Activated CD4-positive, alpha-beta T cell treated with anti-CD3 and anti-CD28 coated beads for 36 hours (primary cell): ENCODE results near the gene BMI1. TPM values are rescaled to one million over a fixed set of nuclear protein-coding genes. Genes with fewer than 3 reads are reported as not detected.
A peak's percentile ranks its signal among the peaks of the same experiment; 100 is the strongest.

ENCODE experiments used
- ATAC-seq: fragments of 200-7000 bp; cut with Tn5 transposase; one replicate; pipeline ENCODE4 v1.10.0; 2021; ENCODE audit warnings: mild to moderate bottlenecking, moderate library complexity
- CTCF ChIA-PET: fragments of 350-600 bp; sonication (Branson Sonifier 250); formaldehyde crosslinking; loops from one replicate; lab custom pipeline; 2021; ENCODE audit warnings: antibody characterized with exemption; lab: Charles Lee
- POLR2A ChIA-PET: fragments of 350-600 bp; sonication (Branson Sonifier 250); formaldehyde crosslinking; loops from one replicate; lab custom pipeline; 2021; ENCODE audit warnings: antibody characterized with exemption, inconsistent platforms; lab: Charles Lee
- DNase-seq: peaks from one replicate; pipeline ENCODE4 v3.0.0-alpha.2; 2020
- H3K27ac Mint-ChIP-seq: one replicate; pipeline ENCODE4 v1.8.0; 2021; ENCODE audit warnings: mixed read lengths
- H3K27me3 Mint-ChIP-seq: one replicate; pipeline ENCODE4 v1.8.0; 2021; ENCODE audit warnings: mixed read lengths
- H3K36me3 Mint-ChIP-seq: one replicate; pipeline ENCODE4 v1.8.0; 2021; ENCODE audit warnings: low read depth, mixed read lengths
- H3K4me1 Mint-ChIP-seq: one replicate; pipeline ENCODE4 v1.8.0; 2021; ENCODE audit warnings: mixed read lengths
- H3K4me3 Mint-ChIP-seq: one replicate; pipeline ENCODE4 v1.8.0; 2021; ENCODE audit warnings: mild to moderate bottlenecking, moderate library complexity, mixed read lengths
- H3K9me3 Mint-ChIP-seq: one replicate; pipeline ENCODE4 v1.8.0; 2021; ENCODE audit warnings: low read depth, mixed read lengths
- intact Hi-C, 2 experiments: fragments of 100-400 bp; cut with DNase I in 1 of 2; cut with micrococcal nuclease in 1 of 2; formaldehyde crosslinking; loops; one replicate each; pipeline versions ENCODE4 v1.14.2 to v1.15.1; 2022 to 2024; cut with DNase I, micrococcal nuclease
- total RNA-seq, 2 experiments: library from RNA; stranded (reverse); gene quantifications; one replicate each; pipeline ENCODE4 v1.2.3, GENCODE V29; 2021

Gene BMI1
- total RNA-seq, 2 experiments from 2014 or later, result 52.9 to 55.2 TPM

GRCh38 chr10:22339761-22340328 lies 18.9 kb downstream of the BMI1 start:
- H3K36me3 Mint-ChIP-seq, result peaks cover 5% of the 10 kb centered on the region
- peak overlapping the region; percentile 89 for H3K27ac Mint-ChIP-seq
- peak; percentile 5 for ATAC-seq
- H3K4me3 Mint-ChIP-seq, result peak overlapping the region; percentile 78
- ChIA-PET POLR2A (interaction anchor here (0.6 to 1.7 kb wide), 9 partner anchors 23 to 658 kb away, joined by 3 to 14 read pairs (median 3); partner anchors contain the start of genes COMMD3 and DNAJC1), CTCF (interaction anchor here (0.6 to 0.8 kb wide), 5 partner anchors 14 to 131 kb away, joined by 3 to 4 read pairs (median 3); no protein-coding TSS in a partner anchor)
- no peaks in the 10 kb centered on the region for H3K9me3 Mint-ChIP-seq
- DNase-seq, result no peak
- peaks cover 35% of the 10 kb centered on the region for H3K4me1 Mint-ChIP-seq
- H3K27me3 Mint-ChIP-seq, result peaks cover 59% of the 10 kb centered on the region
- intact Hi-C loops, result loop anchor here (1.0 to 10.0 kb wide), 13 partner anchors 19 to 845 kb away; partner anchors contain the start of genes DNAJC1 (in 2 of the 2), BMI1 (in 1 of the 2) and COMMD3 (in 1 of the 2)

GRCh38 chr10:22340329-22341189 lies 19.7 kb downstream of the BMI1 start:
- intact Hi-C loops, result loop anchor here (1.0 to 10.0 kb wide), 13 partner anchors 19 to 846 kb away; partner anchors contain the start of genes DNAJC1 (in 2 of the 2), BMI1 (in 1 of the 2) and COMMD3 (in 1 of the 2)
- H3K27me3 Mint-ChIP-seq, result peaks cover 58% of the 10 kb centered on the region
- CTCF ChIA-PET, result interaction anchor here (0.6 to 1.0 kb wide), 6 partner anchors 14 to 347 kb away, joined by 3 to 4 read pairs (median 3); no protein-coding TSS in a partner anchor
- peaks cover 5% of the 10 kb centered on the region for H3K36me3 Mint-ChIP-seq
- DNase-seq (peak; percentile 72), ATAC-seq (peak; percentile 48)
- H3K4me1 Mint-ChIP-seq, result peaks cover 34% of the 10 kb centered on the region
- H3K9me3 Mint-ChIP-seq, result no peaks in the 10 kb centered on the region
- peak overlapping the region; percentile 78 for H3K4me3 Mint-ChIP-seq
- H3K27ac Mint-ChIP-seq, result peak overlapping the region; percentile 89
- POLR2A ChIA-PET, result interaction anchor here (0.6 to 1.7 kb wide), 9 partner anchors 24 to 658 kb away, joined by 3 to 14 read pairs (median 3); partner anchors contain the start of genes COMMD3 and DNAJC1

GRCh38 chr10:22341190-22341925 lies 20.5 kb downstream of the BMI1 start:
- H3K36me3 Mint-ChIP-seq, result peaks cover 8% of the 10 kb centered on the region
- DNase-seq, result no peak
- peaks cover 64% of the 10 kb centered on the region for H3K27me3 Mint-ChIP-seq
- no peak for ATAC-seq
- peak overlapping the region; percentile 78 for H3K4me3 Mint-ChIP-seq
- intact Hi-C loops, result loop anchor here (2.0 to 10.0 kb wide), 9 partner anchors 89 to 847 kb away; partner anchors contain the start of gene DNAJC1 (in 1 of the 2)
- ChIA-PET CTCF (interaction anchor here (1.0 kb wide), 1 partner anchor 348 kb away, joined by 3 read pairs; no protein-coding TSS in a partner anchor), POLR2A (interaction anchor here (1.7 kb wide), 1 partner anchor 96 kb away, joined by 4 read pairs; no protein-coding TSS in a partner anchor)
- H3K27ac Mint-ChIP-seq, result peak overlapping the region; percentile 28
- peaks cover 33% of the 10 kb centered on the region for H3K4me1 Mint-ChIP-seq
- no peaks in the 10 kb centered on the region for H3K9me3 Mint-ChIP-seq

- peaks cover 8% of the 10 kb centered on the region for H3K36me3 Mint-ChIP-seq
- POLR2A ChIA-PET, result no interaction called here
- no peak overlapping the region for H3K4me3 Mint-ChIP-seq
- H3K27me3 Mint-ChIP-seq, result peaks cover 66% of the 10 kb centered on the region
- CTCF ChIA-PET, result no interaction called here
- H3K27ac Mint-ChIP-seq, result no peak overlapping the region
- no peak for ATAC-seq
- no peak for DNase-seq
- peaks cover 31% of the 10 kb centered on the region for H3K4me1 Mint-ChIP-seq
- no peaks in the 10 kb centered on the region for H3K9me3 Mint-ChIP-seq
- intact Hi-C loops, result loop anchor here (2.0 to 10.0 kb wide), 9 partner anchors 89 to 847 kb away; partner anchors contain the start of gene DNAJC1 (in 1 of the 2)
These were observed 21.0 kb downstream of the BMI1 start for GRCh38 chr10:22341926-22342196.

- peaks cover 8% of the 10 kb centered on the region for H3K36me3 Mint-ChIP-seq
- intact Hi-C loops, result loop anchor here (5.0 to 10.0 kb wide), 4 partner anchors 340 to 848 kb away; partner anchors contain the start of gene DNAJC1 (in 1 of the 2)
- no peak overlapping the region for H3K4me3 Mint-ChIP-seq
- no peak overlapping the region for H3K27ac Mint-ChIP-seq
- H3K9me3 Mint-ChIP-seq, result no peaks in the 10 kb centered on the region
- no peak for DNase-seq
- peaks cover 64% of the 10 kb centered on the region for H3K27me3 Mint-ChIP-seq
- ChIA-PET POLR2A (no interaction called here), CTCF (interaction anchor here (0.6 to 1.6 kb wide), 4 partner anchors 23 to 139 kb away, joined by 3 to 5 read pairs (median 4); no protein-coding TSS in a partner anchor)
- ATAC-seq, result no peak
- peaks cover 31% of the 10 kb centered on the region for H3K4me1 Mint-ChIP-seq
These were observed 21.5 kb downstream of the BMI1 start for GRCh38 chr10:22342421-22342820.

GRCh38 chr10:22343731-22344130 lies 22.8 kb downstream of the BMI1 start:
- CTCF ChIA-PET, result interaction anchor here (0.7 to 1.7 kb wide), 4 partner anchors 22 to 128 kb away, joined by 3 to 5 read pairs (median 3); no protein-coding TSS in a partner anchor
- Mint-ChIP-seq H3K27ac (no peak overlapping the region), H3K9me3 (no peaks in the 10 kb centered on the region), H3K27me3 (peaks cover 53% of the 10 kb centered on the region), H3K36me3 (peaks cover 8% of the 10 kb centered on the region), H3K4me1 (peaks cover 30% of the 10 kb centered on the region), H3K4me3 (no peak overlapping the region)
- POLR2A ChIA-PET, result no interaction called here
- intact Hi-C loops, result loop anchor here (5.0 to 10.0 kb wide), 4 partner anchors 341 to 849 kb away; partner anchors contain the start of gene DNAJC1 (in 1 of the 2)
- ATAC-seq (no peak), DNase-seq (no peak)

GRCh38 chr10:22344249-22344648 lies 23.4 kb downstream of the BMI1 start:
- peaks cover 8% of the 10 kb centered on the region for H3K36me3 Mint-ChIP-seq
- ATAC-seq, result no peak
- no peaks in the 10 kb centered on the region for H3K9me3 Mint-ChIP-seq
- ChIA-PET POLR2A (no interaction called here), CTCF (interaction anchor here (0.7 to 1.7 kb wide), 3 partner anchors 10 to 90 kb away, joined by 3 to 5 read pairs (median 3); no protein-coding TSS in a partner anchor)
- DNase-seq, result no peak
- intact Hi-C loops, result loop anchor here (5.0 to 10.0 kb wide), 4 partner anchors 342 to 849 kb away; partner anchors contain the start of gene DNAJC1 (in 1 of the 2)
- H3K4me3 Mint-ChIP-seq, result peak overlapping the region; percentile 61
- peaks cover 49% of the 10 kb centered on the region for H3K27me3 Mint-ChIP-seq
- H3K4me1 Mint-ChIP-seq, result peaks cover 26% of the 10 kb centered on the region
- no peak overlapping the region for H3K27ac Mint-ChIP-seq

GRCh38 chr10:22344781-22345300 lies 23.9 kb downstream of the BMI1 start:
- ChIA-PET POLR2A (no interaction called here), CTCF (interaction anchor here (0.6 to 1.7 kb wide), 4 partner anchors 9 to 102 kb away, joined by 3 to 4 read pairs (median 3); no protein-coding TSS in a partner anchor)
- H3K27me3 Mint-ChIP-seq, result peaks cover 48% of the 10 kb centered on the region
- DNase-seq (no peak), ATAC-seq (no peak)
- H3K4me1 Mint-ChIP-seq, result peaks cover 22% of the 10 kb centered on the region
- intact Hi-C loops, result loop anchor here (5.0 to 10.0 kb wide), 4 partner anchors 343 to 850 kb away; partner anchors contain the start of gene DNAJC1 (in 1 of the 2)
- no peak overlapping the region for H3K27ac Mint-ChIP-seq
- peak overlapping the region; percentile 61 for H3K4me3 Mint-ChIP-seq
- no peaks in the 10 kb centered on the region for H3K9me3 Mint-ChIP-seq
- H3K36me3 Mint-ChIP-seq, result peaks cover 8% of the 10 kb centered on the region

GRCh38 chr10:22345301-22346095 lies 24.6 kb downstream of the BMI1 start, which contains the start of gene SPAG6:
SPAG6 (plus strand) TSS chr10:22345496; CDS start chr10:22345612, 116 bp downstream.
- ChIA-PET CTCF (interaction anchor here (0.6 to 1.2 kb wide), 2 partner anchors 98 to 102 kb away, joined by 3 to 4 read pairs; no protein-coding TSS in a partner anchor), POLR2A (no interaction called here)
- peak; percentile 46 for ATAC-seq

More at GRCh38 chr10:22345301-22346095, 24.6 kb downstream of the BMI1 start, which contains the start of gene SPAG6:
- peak within 1 kb of the TSS; percentile 61 for H3K4me3 Mint-ChIP-seq
- peaks cover 19% of the 10 kb centered on the region for H3K4me1 Mint-ChIP-seq
- DNase-seq, result peak; percentile 82
- intact Hi-C loops, result loop anchor here in 1 of 2 experiments (2.0 to 10.0 kb wide), 2 partner anchors 17 to 851 kb away; no protein-coding TSS in a partner anchor
- H3K27ac Mint-ChIP-seq, result no peak within 1 kb of the TSS
- H3K36me3 Mint-ChIP-seq, result peaks cover 7% of the 10 kb centered on the region
- peaks cover 46% of the 10 kb centered on the region for H3K27me3 Mint-ChIP-seq
- no peaks in the 10 kb centered on the region for H3K9me3 Mint-ChIP-seq
